GM18868 (cell line): ENCODE measurements around the gene DEFB132.
"Not testable (repeated sequence)": the region's sequence is repeated elsewhere in the genome, so short reads cannot be mapped to it uniquely, and the experiment has no call there.

Experiments
- ATAC-seq: cut with Tn5 transposase; IDR thresholded peaks from one replicate; pipeline ENCODE4 v1.9.1; 2021; ENCODE audit warnings: mild to moderate bottlenecking, moderate library complexity; ENCODE audit not compliant: unreplicated experiment

DEFB132 gene

GRCh38 chr20:257419-257818 lies at the start of gene DEFB132:
Gene DEFB132 (plus strand): TSS chr20:257724. CDS start chr20:257779, 55 bp downstream.
- ATAC-seq = no peak

- ATAC-seq = peak; percentile 74
Measured at GRCh38 chr20:208942-209566, 48.5 kb upstream of the DEFB132 start.

GRCh38 chr20:210809-211502 lies 46.6 kb upstream of the DEFB132 start:
- ATAC-seq = no peak

- no peak for ATAC-seq
Measured at GRCh38 chr20:214383-214782, 43.1 kb upstream of the DEFB132 start.

GRCh38 chr20:215796-216195 lies 41.7 kb upstream of the DEFB132 start:
- no peak for ATAC-seq

GRCh38 chr20:217266-217665 lies 40.3 kb upstream of the DEFB132 start:
- no peak for ATAC-seq

- ATAC-seq = no peak
Measured at GRCh38 chr20:219290-220115, 38.0 kb upstream of the DEFB132 start.

GRCh38 chr20:221258-221830 lies 36.2 kb upstream of the DEFB132 start:
- ATAC-seq = no peak

- ATAC-seq = not testable (repeated sequence)
Measured at GRCh38 chr20:225879-226278, 31.6 kb upstream of the DEFB132 start.

GRCh38 chr20:226958-227357 lies 30.6 kb upstream of the DEFB132 start, which contains the start of gene DEFB129:
Gene DEFB129 (plus strand): TSS chr20:227258. CDS start chr20:227289, 31 bp downstream.
- ATAC-seq = no peak

GRCh38 chr20:227439-228105 lies 30.0 kb upstream of the DEFB132 start:
- peak; percentile 60 for ATAC-seq

- ATAC-seq = no peak
Measured at GRCh38 chr20:235891-236290, 21.6 kb upstream of the DEFB132 start.

GRCh38 chr20:237489-237888 lies 20.0 kb upstream of the DEFB132 start:
- ATAC-seq = peak; percentile 64

- peak; percentile 79 for ATAC-seq
Measured at GRCh38 chr20:237929-238328, 19.6 kb upstream of the DEFB132 start.

GRCh38 chr20:242905-243304 lies 14.6 kb upstream of the DEFB132 start:
- ATAC-seq = no peak

- no peak for ATAC-seq
Measured at GRCh38 chr20:251354-251753, 6.2 kb upstream of the DEFB132 start.

- ATAC-seq = no peak
Measured at GRCh38 chr20:252801-253200, 4.7 kb upstream of the DEFB132 start.

- not testable (repeated sequence) for ATAC-seq
Measured at GRCh38 chr20:253447-253846, 4.1 kb upstream of the DEFB132 start.

- ATAC-seq = no peak
Measured at GRCh38 chr20:258269-258858, 840 bp downstream of the DEFB132 start.

- ATAC-seq = no peak
Measured at GRCh38 chr20:258963-259362, 1.4 kb downstream of the DEFB132 start.
